ENCODE results near the gene HSPA4. TPM values are rescaled to one million over a fixed set of nuclear protein-coding genes. Genes with fewer than 3 reads are reported as not detected.
A peak's percentile ranks its signal among the peaks of the same experiment; 100 is the strongest.

HSPA4 gene
- total and polyA plus RNA-seq, 2 of the 13 experiments (the other 11 are each of a cell fraction or from before 2014, with no cell fraction given) = 36.6 to 231 TPM

DNA sequence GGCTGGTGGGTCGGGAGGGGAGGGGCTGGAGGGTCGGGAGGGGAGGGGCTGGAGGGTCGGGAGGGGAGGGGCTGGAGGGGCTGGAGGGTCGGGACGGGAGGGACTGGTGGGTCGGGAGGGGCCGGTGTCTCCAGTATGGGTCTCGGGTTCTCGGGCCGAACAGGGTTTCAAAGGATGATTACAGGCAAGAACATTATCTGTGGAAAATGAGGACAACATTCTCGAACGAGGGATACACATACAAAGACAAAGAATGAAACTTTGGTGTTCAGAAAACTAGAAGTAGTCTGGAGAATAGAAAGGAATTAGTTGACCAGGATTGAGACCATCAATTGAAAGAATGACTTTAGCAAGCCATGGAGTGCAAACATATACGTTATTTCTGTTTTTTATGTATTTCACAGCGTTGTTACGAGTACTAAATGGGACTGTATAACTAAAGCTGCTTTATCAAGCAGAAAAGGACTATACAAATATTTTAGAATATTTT lies 25.1 kb upstream of the HSPA4 start:
- CTCF ChIA-PET (ENCODE audit: low intra/inter-chr PET ratio, low total read pairs) = no interaction called here
- FAIRE-seq (no peak), ATAC-seq (peak; percentile 70), DNase-seq (ENCODE audit: low spot score) (no peak)
- H3K27me3 ChIP-seq (ENCODE audit: control insufficient read depth in 1 of 2, insufficient read depth in 2 of 2, low read length in 2 of 2) = peaks cover 0 to 2% of the 10 kb centered on the region in 2 experiments; a peak in 1 of 5 replicates
- intact Hi-C loops (cut with micrococcal nuclease; ENCODE audit: unreplicated experiment) = loop anchor here (1.0 kb wide), 1 partner anchor 25 kb away; no protein-coding TSS in a partner anchor
- H3K4me2 ChIP-seq (ENCODE audit: low read depth, low read length) = peak overlapping the region; percentile 86
- peaks cover 59% of the 10 kb centered on the region for H3K4me1 ChIP-seq (ENCODE audit: insufficient read depth, low read length)
- H3K27ac ChIP-seq (ENCODE audit: extremely low read length, insufficient read depth, low read length) = peak overlapping the region; percentile 92
- no peaks in the 10 kb centered on the region for H3K9me3 ChIP-seq (ENCODE audit: low read length)
- WGBS (ENCODE audit: low lambda C conversion rate) = 2% methylated on average over 15 of the region's 15 CpGs
- in situ Hi-C loops (cut with HindIII; ENCODE audit: extremely low pct_ligation_motif_present, low pct_unique_long_range_greater_than_20kb) = no loop called here
- no peaks in the 10 kb centered on the region for H4K20me1 ChIP-seq (ENCODE audit: insufficient read depth, low read length)
- peak overlapping the region; percentile 66 for H3K9ac ChIP-seq (ENCODE audit: insufficient read depth, low read depth, low read length)
- peaks cover 2 to 7% of the 10 kb centered on the region in 2 experiments; a peak in 3 of 5 replicates for H3K36me3 ChIP-seq (replicated peaks in 1 of 2; ENCODE audit: control insufficient read depth in 1 of 2, insufficient read depth in 2 of 2, low read length in 2 of 2)
- H3K4me3 ChIP-seq (replicated peaks in 1 of 3; ENCODE audit: insufficient read depth in 1 of 3, low read depth in 2 of 3, low read length in 3 of 3) = peak overlapping the region; percentile 67 to 98 (median 71)
- peaks cover 39% of the 10 kb centered on the region for H3K79me2 ChIP-seq (ENCODE audit: insufficient read depth, low read length)
- peak overlapping the region; percentile 46 for H2AFZ ChIP-seq (ENCODE audit: low read length)
- POLR2A ChIA-PET = interaction anchor here (1.0 to 4.1 kb wide), 11 partner anchors 10 to 189 kb away, joined by 3 to 116 read pairs (median 9); partner anchors contain the start of genes AFF4 and HSPA4
- BruUV-seq (replicated peaks) = TSS peak; percentile 99
- TF ChIP-seq ZNF703 (CRISPR knock-in tag; IDR thresholded peaks at IDR 0.05; ENCODE audit: borderline replicate concordance) = no peak
- TF ChIP-seq ARNT2 (CRISPR knock-in tag; IDR thresholded peaks at IDR 0.05; ENCODE audit: low read depth) = 0 out of 2 replicates have a peak, but pooled peaks have one; percentile 0
- no peak for TF ChIP-seq ZNF788 (CRISPR knock-in tag; IDR thresholded peaks at IDR 0.05; ENCODE audit: borderline replicate concordance)
- no peak for TF ChIP-seq TCF7L2 (IDR thresholded peaks at IDR 0.05; ENCODE audit: low read depth, low read length)
- no peak for TF ChIP-seq ZNF235 (CRISPR knock-in tag; IDR thresholded peaks at IDR 0.05; ENCODE audit: borderline replicate concordance)
- TF ChIP-seq ARNTL (CRISPR knock-in tag; IDR thresholded peaks at IDR 0.05) = no peak
- TF ChIP-seq ZNF34 (CRISPR knock-in tag; IDR thresholded peaks at IDR 0.05; ENCODE audit: borderline replicate concordance) = no peak
- TF ChIP-seq FLYWCH1 (CRISPR knock-in tag; IDR thresholded peaks at IDR 0.05) = no peak
- TF ChIP-seq, protein P1, sequence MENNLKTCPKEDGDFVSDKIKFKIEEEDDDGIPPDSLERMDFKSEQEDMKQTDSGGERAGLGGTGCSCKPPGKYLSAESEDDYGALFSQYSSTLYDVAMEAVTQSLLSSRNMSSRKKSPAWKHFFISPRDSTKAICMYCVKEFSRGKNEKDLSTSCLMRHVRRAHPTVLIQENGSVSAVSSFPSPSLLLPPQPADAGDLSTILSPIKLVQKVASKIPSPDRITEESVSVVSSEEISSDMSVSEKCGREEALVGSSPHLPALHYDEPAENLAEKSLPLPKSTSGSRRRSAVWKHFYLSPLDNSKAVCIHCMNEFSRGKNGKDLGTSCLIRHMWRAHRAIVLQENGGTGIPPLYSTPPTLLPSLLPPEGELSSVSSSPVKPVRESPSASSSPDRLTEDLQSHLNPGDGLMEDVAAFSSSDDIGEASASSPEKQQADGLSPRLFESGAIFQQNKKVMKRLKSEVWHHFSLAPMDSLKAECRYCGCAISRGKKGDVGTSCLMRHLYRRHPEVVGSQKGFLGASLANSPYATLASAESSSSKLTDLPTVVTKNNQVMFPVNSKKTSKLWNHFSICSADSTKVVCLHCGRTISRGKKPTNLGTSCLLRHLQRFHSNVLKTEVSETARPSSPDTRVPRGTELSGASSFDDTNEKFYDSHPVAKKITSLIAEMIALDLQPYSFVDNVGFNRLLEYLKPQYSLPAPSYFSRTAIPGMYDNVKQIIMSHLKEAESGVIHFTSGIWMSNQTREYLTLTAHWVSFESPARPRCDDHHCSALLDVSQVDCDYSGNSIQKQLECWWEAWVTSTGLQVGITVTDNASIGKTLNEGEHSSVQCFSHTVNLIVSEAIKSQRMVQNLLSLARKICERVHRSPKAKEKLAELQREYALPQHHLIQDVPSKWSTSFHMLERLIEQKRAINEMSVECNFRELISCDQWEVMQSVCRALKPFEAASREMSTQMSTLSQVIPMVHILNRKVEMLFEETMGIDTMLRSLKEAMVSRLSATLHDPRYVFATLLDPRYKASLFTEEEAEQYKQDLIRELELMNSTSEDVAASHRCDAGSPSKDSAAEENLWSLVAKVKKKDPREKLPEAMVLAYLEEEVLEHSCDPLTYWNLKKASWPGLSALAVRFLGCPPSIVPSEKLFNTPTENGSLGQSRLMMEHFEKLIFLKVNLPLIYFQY (CRISPR knock-in tag; IDR thresholded peaks at IDR 0.05; ENCODE audit: borderline replicate concordance) = 0 out of 2 replicates have a peak, but pooled peaks have one; percentile 28
- TF ChIP-seq CAMTA2 (CRISPR knock-in tag; IDR thresholded peaks at IDR 0.05; ENCODE audit: borderline replicate concordance) = no peak
- TF ChIP-seq, protein P2, sequence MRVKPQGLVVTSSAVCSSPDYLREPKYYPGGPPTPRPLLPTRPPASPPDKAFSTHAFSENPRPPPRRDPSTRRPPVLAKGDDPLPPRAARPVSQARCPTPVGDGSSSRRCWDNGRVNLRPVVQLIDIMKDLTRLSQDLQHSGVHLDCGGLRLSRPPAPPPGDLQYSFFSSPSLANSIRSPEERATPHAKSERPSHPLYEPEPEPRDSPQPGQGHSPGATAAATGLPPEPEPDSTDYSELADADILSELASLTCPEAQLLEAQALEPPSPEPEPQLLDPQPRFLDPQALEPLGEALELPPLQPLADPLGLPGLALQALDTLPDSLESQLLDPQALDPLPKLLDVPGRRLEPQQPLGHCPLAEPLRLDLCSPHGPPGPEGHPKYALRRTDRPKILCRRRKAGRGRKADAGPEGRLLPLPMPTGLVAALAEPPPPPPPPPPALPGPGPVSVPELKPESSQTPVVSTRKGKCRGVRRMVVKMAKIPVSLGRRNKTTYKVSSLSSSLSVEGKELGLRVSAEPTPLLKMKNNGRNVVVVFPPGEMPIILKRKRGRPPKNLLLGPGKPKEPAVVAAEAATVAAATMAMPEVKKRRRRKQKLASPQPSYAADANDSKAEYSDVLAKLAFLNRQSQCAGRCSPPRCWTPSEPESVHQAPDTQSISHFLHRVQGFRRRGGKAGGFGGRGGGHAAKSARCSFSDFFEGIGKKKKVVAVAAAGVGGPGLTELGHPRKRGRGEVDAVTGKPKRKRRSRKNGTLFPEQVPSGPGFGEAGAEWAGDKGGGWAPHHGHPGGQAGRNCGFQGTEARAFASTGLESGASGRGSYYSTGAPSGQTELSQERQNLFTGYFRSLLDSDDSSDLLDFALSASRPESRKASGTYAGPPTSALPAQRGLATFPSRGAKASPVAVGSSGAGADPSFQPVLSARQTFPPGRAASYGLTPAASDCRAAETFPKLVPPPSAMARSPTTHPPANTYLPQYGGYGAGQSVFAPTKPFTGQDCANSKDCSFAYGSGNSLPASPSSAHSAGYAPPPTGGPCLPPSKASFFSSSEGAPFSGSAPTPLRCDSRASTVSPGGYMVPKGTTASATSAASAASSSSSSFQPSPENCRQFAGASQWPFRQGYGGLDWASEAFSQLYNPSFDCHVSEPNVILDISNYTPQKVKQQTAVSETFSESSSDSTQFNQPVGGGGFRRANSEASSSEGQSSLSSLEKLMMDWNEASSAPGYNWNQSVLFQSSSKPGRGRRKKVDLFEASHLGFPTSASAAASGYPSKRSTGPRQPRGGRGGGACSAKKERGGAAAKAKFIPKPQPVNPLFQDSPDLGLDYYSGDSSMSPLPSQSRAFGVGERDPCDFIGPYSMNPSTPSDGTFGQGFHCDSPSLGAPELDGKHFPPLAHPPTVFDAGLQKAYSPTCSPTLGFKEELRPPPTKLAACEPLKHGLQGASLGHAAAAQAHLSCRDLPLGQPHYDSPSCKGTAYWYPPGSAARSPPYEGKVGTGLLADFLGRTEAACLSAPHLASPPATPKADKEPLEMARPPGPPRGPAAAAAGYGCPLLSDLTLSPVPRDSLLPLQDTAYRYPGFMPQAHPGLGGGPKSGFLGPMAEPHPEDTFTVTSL (CRISPR knock-in tag; IDR thresholded peaks at IDR 0.05; ENCODE audit: borderline replicate concordance) = no peak
- TF ChIP-seq ZSCAN25 (CRISPR knock-in tag; IDR thresholded peaks at IDR 0.05) = peak; percentile 96
- TF ChIP-seq ZNF879 (CRISPR knock-in tag; IDR thresholded peaks at IDR 0.05) = no peak
- TF ChIP-seq ERF (CRISPR knock-in tag; IDR thresholded peaks at IDR 0.05) = no peak
- TF ChIP-seq TBP (CRISPR knock-in tag; IDR thresholded peaks at IDR 0.05) = no peak
- 0 out of 4 replicates have a peak, but pooled peaks of 1 of the 2 experiments have one; percentile 5 for TF ChIP-seq POLR2A (IDR thresholded peaks at IDR 0.05; ENCODE audit: insufficient read depth in 1 of 2, low read depth in 2 of 2, low read length in 2 of 2)
